ENCODE results near the gene PPP1R15B.

DNA sequence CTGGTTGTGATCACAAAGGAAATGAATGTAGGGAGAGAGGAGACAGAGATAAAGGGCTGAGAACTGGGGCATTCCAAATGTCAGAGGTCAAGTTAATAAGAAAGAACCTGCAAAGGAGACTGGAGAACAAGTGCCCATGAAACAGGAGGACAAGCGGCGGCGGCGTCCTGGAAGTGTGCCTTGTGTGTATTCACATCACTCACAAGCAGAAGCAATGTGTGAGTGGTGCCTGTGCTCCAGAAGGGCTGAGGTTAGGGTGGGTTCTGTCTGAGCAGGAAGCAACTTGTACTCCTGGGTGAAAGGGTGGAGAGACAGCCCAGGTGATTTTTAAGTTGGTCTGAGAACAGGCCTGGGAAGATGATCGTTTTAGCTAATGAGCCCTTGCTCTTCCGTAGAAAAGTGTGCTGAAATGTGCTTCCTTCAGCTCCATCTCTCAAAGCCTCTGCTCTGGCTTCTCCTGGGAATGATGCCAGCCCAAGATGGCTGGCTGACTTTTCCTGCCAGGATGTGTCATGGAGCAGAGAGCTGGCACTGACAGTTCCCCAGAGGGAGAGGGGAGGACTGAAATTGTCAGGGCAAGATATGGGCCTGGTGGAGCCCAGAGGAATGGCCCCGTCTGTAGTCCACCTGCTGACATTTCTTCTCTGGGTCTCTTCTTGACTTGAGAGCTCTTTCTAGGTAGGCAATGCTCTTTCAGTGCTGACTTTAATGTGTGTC is 26.8 kb downstream of the PPP1R15B start:
- TF ChIP-seq POLR2A (IDR thresholded peaks at IDR 0.05): no peak
- TF ChIP-seq, protein P1, sequence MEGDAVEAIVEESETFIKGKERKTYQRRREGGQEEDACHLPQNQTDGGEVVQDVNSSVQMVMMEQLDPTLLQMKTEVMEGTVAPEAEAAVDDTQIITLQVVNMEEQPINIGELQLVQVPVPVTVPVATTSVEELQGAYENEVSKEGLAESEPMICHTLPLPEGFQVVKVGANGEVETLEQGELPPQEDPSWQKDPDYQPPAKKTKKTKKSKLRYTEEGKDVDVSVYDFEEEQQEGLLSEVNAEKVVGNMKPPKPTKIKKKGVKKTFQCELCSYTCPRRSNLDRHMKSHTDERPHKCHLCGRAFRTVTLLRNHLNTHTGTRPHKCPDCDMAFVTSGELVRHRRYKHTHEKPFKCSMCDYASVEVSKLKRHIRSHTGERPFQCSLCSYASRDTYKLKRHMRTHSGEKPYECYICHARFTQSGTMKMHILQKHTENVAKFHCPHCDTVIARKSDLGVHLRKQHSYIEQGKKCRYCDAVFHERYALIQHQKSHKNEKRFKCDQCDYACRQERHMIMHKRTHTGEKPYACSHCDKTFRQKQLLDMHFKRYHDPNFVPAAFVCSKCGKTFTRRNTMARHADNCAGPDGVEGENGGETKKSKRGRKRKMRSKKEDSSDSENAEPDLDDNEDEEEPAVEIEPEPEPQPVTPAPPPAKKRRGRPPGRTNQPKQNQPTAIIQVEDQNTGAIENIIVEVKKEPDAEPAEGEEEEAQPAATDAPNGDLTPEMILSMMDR (IDR thresholded peaks at IDR 0.05): no peak

Measured in heart left ventricle (tissue), 13 donors.